ENCODE data around the gene DNAJC15.
"Not testable (repeated sequence)": the region's sequence is repeated elsewhere in the genome, so short reads cannot be mapped to it uniquely, and the experiment has no call there.

The DNAJC15 gene

DNA sequence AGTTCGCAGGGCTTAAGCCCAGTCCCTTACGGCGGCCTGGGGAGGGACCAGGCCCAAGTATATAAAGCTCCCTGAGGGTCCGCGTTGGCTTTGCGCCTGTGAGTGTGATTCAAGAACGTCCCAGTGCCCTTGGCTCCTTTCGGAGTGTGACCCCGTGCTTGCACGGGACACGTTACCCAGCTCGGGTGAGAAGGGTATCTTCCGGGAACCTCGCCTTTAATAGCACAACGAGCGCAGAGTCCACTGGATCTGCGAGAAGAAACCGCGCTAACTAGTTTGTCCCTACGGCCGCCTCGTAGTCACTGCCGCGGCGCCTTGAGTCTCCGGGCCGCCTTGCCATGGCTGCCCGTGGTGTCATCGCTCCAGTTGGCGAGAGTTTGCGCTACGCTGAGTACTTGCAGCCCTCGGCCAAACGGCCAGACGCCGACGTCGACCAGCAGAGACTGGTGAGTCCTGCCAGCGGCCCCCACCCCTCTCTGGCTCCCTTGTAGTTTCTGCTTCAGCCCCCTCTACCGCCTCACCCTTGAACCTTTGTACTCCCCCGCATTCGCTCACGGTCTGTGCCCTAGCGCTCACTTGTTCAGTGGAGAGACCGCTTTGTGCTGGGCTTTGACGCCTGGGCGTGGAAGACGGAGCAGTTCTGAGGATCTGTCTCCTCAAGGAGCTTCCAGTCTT is at the start of gene DNAJC15:
TSS of gene DNAJC15 (plus strand) at position 298 of the 675 bp plus-strand sequence. CDS start at position 339, 41 bp downstream.
- DNase-seq: peak; percentile 20 to 89 (median 69)

- DNase-seq: no peak
Measured at GRCh38 chr13:42976066-42976465, 47.3 kb upstream of the DNAJC15 start.

DNA sequence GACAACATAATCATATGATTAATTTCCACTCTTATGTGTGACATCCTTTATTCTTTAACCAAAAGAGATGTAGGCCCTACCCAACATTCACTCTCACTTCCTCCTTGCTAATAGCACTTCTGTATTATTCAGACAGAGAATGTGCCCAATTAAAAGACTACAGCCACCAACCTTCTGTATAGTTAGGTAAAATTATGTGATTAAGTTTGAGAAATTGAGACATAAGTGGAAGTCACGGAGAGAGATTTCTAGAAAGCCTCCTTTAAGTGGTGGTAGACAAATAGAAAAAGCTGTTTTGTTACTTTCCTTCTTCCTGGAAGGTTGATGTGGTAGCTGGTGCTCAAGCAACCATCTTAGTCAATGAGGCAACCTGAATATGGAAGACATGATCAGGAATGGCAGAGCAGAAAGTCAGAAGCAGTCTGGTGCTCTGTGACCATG is 46.1 kb upstream of the DNAJC15 start:
- no peak for DNase-seq

GRCh38 chr13:42981317-42981716 is 42.1 kb upstream of the DNAJC15 start:
- DNase-seq: no peak

DNA sequence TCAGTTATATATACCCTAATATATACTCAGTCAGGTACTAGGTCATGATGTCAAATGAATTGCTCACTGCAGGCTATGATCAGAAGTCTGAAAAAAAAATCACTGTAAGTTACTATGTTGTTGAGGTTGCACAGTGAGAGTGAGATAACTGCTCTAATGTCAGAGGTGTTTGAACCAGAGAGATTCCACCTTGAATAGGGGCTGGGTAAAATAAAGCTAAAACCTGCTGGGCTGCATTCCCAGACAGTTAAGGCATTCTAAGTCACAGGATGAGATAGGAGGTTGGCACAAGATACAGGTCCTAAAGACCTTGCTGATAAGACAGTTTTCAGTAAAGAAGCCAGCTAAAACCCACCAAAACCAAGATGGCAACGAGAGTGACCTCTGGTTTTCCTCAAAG is 41.5 kb upstream of the DNAJC15 start:
- no peak for DNase-seq

GRCh38 chr13:42984026-42984425 is 39.4 kb upstream of the DNAJC15 start:
- DNase-seq: no peak

- DNase-seq: no peak
Measured at GRCh38 chr13:42984691-42985090, 38.7 kb upstream of the DNAJC15 start.

GRCh38 chr13:42985312-42986175 is 37.8 kb upstream of the DNAJC15 start:
- peak in 8 of 56 donors; percentile 3 to 47 (median 12) for DNase-seq

- DNase-seq: no peak
Measured at GRCh38 chr13:42986176-42986574, 37.2 kb upstream of the DNAJC15 start.

DNA sequence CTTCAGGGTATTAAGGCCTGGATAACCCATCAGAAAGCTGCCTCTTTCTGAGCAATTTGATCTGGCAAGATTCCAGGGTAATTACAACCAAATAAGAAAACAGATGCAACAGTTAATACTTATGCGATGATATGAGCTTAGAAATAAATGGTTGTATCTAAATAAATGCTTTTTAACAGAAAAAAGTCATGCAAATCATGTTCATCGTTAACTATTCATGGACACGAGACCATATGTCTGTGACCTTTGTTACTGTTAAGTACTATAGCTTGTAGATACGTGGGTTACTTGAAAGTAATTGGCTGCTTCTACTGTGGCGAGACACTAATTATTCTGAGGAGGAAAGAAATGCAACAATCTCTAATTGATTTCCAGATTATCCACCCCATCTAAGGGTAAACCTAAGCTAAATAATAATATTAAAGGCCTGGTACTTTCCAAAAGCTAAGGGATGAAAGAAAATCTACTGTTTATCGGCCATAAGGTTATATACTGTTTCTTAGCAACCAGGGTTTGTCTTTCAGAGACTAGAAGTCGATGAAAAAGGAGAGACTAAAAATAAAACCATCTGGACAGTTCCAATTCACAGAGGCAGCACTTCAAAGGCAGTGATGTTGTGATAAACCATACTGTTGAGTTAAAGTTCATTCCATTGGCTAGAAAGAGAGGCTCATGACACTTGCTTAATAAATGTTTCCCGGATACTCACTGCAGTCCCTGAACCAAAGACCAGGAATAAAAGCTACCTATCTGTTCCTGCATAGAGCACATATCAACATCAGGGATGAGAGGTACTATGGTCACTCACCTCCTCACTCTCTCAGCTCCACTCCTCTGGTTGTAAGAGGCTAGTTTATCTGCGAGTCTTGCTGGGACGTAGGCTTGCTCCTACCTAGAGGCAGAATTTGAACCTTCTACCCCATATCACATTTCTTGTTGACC is 32.8 kb upstream of the DNAJC15 start:
- no peak for DNase-seq

DNA sequence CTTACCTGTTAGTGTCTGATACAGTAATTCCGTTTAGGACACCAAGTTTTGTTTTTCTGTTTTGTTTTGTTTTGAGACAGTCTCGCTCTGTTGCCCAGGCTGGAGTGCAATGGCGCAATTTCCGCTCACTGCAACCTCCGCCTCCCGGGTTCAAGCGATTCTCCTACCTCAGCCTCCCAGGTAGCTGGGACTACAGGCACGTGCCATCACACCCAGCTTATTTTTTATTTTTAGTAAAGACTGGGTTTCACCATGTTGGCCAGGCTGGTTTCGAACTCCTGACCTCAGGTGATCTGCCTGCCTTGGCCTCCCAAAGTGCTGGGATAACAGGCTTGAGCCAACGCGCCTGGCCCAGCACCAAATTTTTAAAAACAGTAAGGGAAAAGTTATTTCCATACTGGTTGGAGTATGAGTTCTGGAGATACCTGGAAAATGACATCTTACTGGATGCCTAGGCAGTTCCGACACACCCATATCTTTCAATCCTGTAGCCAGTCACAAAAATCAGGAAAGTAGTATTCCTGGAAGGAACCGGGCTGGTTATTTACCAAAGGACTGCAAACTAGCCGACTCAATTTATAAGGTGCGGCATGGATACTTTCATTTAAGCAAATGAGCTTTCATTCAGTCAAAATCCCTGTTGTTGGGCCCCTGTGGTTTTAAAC is 32.0 kb upstream of the DNAJC15 start:
- DNase-seq: not testable (repeated sequence)

DNA sequence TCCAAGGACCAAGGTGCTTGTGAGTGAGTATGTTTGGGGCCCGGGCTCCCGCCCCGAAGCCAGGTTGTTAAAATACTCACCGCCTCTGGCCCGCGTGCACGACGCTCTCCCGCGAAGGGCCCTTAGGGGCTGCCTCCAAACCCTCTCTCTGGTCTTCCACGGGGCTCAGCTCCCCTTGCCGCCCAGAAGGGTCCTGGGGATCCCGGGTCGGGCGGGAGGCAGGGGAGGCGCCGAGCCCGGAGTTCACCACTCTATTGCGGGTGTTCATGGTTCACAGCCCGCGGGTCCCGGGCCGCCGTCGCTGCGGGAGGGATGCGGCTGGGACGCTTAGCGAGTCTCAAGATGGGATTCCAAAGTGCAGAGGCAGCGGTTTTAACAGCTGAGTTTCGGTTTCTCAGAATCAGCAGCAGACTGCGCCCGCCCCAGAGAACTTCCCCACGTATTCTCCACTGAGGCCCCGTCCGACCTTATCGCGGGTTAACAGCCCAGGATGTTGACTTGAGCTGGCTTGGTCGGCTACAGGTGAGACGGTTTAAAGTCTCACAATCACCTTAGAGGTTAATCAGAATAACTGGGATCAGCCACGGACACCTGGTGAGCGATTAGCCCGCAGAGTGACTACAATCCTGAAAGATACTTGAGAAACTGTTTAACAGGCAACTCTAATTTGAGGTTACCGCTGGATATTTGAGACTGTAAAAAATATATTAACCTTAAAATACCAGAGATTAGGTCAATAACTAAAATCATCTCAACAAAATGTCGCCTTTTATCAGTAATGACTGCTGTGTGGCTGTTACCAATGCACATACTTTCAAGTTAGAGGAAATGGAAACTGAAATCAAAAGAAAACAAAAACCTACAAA is 31.3 kb upstream of the DNAJC15 start, which contains the start of gene EPSTI1:
TSS of gene EPSTI1 (minus strand) at position 344 of the 866 bp plus-strand sequence. CDS start at position 268, 76 bp downstream.
- peak in 27 of 56 donors; percentile 2 to 41 (median 9) for DNase-seq

- no peak for DNase-seq
Measured at GRCh38 chr13:42992764-42993122, 30.6 kb upstream of the DNAJC15 start.

DNA sequence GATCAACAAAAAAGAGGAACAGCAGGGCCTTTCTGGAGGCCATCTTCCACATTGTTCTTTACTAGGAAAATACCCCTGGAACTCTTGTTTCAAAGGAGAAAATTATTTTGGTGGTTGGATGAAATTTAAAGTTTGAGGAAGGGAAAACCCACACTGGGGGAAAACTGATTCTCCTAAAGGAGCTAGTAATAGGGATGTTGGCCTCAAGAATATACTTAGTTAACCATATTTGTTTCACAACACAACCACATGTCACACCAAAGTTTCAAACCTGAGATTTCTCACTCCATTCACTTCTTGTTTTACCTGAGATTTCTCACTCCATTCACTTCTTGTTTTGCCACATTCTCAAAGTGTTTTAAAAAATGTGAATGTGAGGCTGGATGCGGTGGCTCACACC is 28.5 kb upstream of the DNAJC15 start:
- no peak for DNase-seq

GRCh38 chr13:42996584-42996983 is 26.8 kb upstream of the DNAJC15 start:
- DNase-seq: no peak

- no peak for DNase-seq
Measured at GRCh38 chr13:42997381-42997780, 26.0 kb upstream of the DNAJC15 start.

DNA sequence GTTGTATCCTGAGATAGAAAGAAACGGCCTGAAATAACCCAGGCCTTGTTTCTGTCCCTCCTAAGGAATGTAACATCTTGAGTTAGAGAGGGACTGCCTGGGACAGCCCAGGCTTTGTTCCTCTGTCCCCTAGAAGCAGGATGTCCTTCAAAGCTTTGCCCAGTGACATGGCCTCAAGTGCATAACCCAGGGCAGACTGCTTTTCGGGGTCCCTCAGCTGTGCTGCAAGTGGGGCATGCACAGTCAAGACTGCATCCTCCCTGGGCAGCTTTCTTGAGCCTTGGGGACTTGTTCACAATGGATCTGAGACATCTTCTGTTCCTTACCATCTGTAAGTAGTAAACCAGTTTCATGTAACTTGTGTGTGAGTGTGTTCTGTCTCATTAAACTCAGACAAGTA is 23.9 kb upstream of the DNAJC15 start:
- no peak for DNase-seq

- no peak for DNase-seq
Measured at GRCh38 chr13:43000676-43001075, 22.7 kb upstream of the DNAJC15 start.

- DNase-seq: no peak
Measured at GRCh38 chr13:43002021-43002420, 21.4 kb upstream of the DNAJC15 start.

GRCh38 chr13:43003010-43003409 is 20.4 kb upstream of the DNAJC15 start:
- no peak for DNase-seq

Measured in nucleus accumbens (tissue), 56 donors.